IPS-NIHi7 (cell line): ENCODE results near the gene CORO1C.

Experiments
- DNase-seq: peaks from one replicate; pipeline ENCODE4 v3.0.0; 2012; ENCODE audit warnings: mixed read lengths; ENCODE audit errors: extremely low spot score

The CORO1C gene

DNA sequence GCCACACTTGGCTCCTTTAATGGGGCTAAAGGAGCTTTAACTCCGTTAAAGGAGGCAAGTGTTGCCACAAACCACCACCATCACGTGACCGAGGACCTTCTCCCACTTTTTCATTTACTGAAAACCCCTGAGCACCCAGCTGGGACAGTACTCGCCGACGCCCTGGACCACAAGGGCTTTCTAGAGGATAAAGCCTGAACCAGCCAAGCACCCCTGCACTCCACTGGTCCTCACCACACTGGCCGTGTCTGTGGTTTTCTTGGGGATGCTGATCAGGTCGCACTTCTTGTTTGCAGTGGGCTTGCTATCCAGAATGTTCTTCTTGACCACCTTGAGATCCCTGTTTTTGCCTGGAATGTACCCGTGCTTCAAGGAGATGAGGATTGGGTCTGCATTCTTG, 82.9 kb downstream of the CORO1C start:
- no peak for DNase-seq

DNA sequence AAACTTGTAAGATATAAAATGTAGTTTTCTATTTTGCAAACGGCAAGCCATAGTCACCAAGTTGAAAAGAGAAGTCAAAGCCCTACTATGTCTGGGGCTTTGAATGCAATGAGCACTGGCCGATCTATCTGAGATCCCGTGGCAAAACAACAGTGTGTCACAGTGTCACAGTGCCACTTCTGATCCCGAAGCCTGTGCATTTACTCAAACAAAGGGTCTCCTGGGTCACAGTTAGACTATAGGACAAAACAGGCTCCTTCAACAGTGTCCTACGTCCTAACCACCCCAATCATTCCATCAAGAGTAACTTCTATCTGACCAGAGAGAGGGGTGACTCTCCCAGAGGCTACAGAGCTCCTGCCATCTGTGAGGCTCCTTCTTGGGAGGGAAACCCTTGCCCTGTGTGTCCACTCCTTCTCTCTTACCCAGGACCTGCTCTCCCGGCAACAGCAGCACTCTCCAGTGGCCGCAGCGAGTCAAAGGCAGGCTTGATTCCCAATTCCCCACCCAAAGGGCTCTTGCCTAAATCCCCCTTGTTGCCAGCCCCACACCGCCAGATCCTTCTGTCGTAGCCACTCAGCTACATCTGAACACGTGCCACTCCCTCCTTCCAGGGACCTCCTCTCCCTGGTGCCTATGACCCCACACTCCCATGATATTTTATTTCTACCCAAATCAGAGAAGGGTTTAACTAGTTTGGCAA, 83.6 kb downstream of the CORO1C start:
- DNase-seq = no peak

GRCh38 chr12:108646600-108647579, 84.4 kb downstream of the CORO1C start:
- no peak for DNase-seq

DNA sequence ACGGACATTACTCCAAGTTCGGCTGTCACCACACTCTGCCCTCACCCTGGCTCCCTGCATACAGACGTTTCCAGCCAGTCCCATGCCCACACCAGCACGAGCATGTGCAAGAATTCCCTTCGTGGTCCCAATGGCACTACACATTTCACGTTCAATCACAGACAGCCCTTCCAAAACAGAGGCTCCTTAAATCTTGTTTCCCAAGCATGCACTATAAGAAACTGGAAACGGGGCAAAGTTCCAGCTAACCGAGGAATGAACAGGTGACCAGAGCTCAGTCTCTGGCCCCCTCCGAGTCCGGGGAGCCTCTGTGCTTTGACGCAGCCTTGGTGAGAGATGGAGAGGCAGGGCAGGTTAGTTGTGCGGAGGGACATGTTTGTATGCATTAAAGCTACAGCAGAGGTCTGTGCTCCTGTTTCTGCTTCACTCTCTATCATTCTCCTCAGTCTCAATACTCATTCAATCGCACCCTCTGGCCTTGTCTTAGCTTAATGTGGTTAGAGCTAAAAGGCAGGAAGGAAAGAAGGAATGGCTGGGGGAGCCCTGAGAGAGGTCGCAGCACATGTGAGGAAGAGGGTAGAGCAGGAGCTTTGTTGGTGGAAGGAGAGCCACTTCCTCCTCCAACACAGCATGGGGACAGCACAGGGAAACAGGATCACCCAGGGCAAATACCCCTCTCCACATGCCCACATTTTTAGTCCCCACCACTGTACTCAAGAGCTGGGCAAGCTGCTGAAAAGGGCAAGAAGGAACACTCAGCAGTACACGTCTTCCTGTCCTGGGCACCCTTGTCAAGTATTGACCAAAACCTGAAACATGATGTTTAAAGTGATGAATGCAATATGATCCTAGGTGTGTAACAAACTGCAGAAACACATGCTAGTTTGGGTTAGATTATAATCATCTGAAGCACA, 85.4 kb downstream of the CORO1C start:
- DNase-seq = no peak

DNA sequence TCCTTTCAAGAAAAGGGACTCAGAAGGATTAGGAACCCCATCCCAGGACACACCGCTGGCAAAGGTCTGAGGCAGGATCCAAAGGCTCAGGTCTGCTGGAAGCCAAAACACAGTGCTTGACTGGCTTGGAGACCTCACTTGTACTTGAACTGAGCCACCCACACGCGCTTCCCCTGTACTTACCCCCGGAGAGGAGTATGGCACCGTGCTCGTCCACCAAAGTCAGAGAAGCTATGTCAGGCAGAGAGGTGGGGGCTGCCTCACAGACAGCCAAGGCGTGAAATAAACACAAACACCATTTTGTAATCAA, 86.6 kb downstream of the CORO1C start:
- DNase-seq = no peak

DNA sequence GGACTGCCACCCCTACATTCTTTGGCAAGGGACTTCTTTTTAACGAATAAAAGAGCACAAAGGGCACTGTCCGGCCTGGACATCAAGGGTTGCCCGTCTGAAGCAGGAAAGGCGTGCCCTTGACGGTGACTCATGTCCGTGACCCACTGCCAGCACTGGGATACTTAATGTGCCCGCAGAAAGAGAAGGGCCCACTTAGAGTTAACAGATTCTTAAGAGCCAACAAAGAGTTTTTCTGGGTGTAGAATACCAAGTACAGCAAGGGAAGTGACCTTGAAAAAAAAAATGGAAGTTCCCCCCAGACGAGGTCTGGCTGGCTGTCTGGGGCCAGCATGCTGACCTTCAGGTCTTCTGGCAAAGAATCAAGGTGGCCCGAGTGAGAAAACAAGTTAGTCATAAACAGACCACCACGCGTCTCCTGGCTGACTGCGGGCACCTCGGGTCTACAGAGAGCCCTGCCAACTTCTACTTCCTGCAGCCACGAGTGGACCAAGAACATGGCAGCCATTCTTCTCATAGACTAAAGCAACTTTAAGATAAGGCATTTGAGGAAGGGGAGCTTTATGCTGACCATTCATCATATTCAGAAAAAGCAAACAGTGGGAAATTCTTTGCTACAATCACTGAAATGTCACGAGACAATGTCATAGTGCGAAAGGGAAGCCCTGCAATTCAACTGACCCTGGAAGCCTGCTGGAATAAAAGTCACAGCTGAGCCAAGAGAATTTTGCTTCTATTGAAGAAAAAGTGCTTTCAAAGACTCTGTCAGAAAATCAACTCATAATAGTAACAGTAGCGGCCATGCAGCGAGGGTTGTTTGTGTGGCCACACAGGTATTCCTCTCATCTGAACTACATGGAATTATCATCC, 87.1 kb downstream of the CORO1C start:
- no peak for DNase-seq

GRCh38 chr12:108642899-108643654, 88.2 kb downstream of the CORO1C start:
- DNase-seq = no peak

- DNase-seq = no peak
Observed at GRCh38 chr12:108642269-108642870, 88.9 kb downstream of the CORO1C start.

GRCh38 chr12:108641446-108642268, 89.7 kb downstream of the CORO1C start:
- DNase-seq = no peak

DNA sequence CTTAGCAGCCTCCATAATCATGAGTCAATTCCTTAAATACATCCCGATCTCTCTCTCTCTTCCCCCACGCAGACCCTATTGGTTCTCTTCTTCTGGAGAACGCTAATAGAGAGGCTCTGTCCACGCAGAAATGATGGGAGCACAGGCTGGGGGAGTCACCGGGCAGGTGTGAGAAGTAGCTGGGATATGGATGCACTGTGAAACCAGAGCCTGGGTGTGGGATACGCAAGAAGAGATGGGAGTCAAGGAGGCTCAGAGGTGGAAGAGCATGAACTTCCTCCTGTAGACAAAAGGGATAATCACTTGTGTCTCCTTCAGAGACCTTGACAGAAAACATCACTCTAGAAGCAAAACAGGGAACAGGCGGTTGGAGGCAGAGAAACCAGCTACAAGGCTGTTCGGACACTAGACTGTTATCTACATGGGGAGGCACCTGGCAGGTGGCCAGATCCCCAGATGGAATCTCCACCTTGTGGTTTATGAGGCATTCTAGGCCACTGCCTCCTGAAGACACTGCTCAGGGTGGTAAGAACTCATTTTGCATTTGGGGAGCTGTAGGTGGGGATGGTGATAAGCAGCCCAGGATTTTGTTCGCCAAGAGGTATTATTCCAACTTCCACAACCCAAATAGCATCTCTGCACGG, 90.4 kb downstream of the CORO1C start:
- DNase-seq = no peak

DNA sequence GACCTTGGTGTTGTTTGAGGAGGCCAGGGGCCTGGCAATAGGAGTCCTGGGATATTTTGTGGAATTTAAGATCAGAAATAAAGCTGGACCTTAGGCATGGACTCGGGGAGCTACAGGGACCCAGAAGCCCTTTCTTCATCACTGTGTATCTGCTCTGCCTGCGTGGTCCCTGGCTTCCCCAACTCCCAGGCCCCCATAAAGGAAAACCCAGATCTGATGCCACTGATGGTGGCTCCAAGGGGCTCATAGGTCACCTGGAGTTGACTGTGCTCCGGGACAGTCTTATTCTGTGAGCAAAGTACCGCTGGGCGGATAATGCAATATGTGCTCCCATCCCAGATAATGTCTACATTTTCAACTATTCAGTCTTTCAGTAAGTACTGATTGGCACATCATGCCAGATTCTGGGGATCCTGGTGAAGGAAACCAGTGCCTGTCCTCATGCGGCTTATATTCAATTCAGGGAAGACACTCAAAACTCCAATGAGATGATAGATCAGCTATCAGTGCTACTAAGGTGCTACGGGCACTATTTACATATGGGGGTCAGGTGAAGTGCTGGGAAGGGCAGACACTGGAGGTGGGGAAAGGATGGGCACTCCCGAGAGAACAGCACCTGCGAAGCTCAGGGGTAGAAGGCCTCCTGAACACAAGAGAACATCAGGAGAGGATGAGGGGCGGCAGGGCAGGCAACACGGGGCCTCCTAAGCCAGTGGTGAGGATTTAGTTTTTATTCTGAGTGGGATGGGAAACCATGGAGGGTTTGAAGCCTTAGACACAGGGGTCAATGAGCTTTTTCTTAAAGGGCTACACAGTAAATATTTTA, 92.1 kb downstream of the CORO1C start:
- DNase-seq = no peak

DNA sequence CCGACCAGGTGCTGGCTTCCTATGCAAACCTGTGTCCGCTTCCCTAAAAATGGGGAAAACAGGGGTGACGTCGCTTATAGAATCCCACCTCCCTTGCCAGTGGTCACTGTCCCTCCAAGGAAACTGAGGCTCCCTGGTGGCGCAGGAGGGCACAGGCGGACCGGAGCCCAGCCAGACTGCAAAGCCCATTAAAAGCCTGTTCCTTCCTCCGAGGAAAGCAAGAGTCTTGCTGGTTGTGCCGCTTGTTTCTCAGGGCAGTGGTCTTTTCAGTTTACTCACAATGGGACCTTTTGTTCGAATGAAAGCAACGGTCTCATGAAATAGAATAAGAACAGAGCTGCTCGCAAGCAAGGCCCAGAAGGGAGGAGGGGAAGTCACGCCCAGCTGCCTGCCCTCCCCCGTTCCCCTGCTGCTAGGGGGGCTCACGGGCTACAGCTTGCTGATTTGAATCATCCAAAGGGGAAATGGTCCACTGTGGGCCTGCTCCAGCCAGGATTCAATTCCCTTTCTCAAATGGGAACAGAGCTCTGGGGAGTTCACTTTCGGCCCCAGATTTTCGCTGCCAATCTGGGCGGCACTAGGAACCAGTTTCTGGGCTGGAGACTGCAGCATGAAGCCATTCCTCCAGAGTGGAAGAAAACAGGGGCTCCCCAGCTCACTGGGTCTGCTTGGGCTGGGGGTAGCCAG, 93.0 kb downstream of the CORO1C start:
- peak; percentile 63 for DNase-seq

GRCh38 chr12:108637222-108637971, 93.9 kb downstream of the CORO1C start:
- no peak for DNase-seq

DNA sequence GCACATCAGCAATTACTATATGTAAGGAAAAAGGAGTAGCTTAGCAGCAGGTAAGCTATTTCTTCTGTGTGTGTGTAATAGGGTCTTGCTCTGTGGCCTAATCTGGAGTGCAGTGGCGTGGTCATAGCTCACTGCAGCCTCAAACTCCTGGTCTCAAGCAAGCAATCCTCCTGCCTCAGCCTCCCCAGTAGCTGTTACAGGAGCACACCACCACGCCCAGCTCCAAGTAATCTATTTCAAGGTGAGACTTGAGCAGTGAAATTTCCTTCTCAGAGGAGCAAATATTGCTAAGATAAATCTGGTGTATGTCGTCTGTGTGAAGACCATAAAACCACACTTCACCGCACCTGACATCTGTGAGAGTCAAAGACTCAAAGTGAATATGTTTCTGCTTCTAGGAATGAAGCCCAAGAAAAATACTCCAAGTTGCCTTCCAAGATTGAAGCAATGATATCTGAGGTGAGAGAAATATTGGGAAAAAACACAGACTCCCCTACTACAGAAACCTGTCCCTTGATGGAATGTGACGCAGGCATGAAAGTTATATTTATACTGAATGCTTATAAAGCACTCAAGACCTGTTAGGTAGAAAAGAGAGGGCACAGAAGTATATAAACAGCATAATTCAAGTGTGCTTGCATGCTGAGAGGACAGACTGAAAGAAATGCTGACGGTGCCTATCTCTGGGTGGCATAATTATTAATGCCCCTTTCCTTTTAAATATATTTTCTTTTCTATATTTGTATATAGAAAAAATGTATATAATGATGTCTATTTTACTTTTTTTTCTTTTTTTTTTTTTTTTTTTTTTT, 95.1 kb downstream of the CORO1C start:
- no peak for DNase-seq

DNA sequence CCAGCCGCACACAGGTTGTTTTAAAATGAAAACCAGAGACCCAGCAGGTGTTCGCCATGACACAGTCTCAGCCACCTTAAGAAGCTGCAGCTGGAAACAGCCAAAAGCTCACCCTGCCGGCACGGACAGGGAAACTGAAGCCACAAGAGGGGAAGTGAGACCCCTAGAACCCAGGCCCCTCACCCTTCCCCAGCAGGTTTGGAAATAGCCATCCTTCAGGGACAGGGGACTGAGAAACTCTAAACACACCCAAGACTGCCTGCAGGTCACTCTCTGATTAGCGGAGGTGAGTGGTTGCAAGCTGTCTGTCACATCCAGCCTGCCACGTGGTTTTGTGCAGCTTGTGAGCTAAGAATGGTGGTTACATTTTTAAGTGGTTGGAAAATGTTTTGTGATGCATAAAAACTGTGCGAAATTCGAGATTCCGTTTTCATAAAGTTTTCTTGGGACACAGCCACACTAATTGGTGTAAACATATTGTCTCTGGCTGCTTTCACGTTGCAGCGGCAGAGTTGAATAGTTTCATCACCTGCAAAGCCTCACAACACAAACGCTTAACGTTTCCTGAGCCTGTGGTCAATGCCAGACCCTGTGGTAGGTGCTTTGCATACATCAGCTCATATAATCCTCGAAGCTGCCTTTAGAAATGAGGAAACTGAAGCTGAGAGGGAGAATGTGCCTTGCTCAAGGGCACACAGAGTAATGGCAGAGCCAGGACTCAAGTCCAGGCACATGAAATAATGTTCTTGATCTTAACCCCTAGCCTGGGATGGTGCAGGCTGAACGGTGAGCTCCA, 95.9 kb downstream of the CORO1C start:
- DNase-seq = no peak
